ENCODE data around the gene ERMARD. TPM values are rescaled to one million over a fixed set of nuclear protein-coding genes. Genes with fewer than 3 reads are reported as not detected.
A peak's percentile ranks its signal among the peaks of the same experiment; 100 is the strongest.

ERMARD gene
- total RNA-seq, 4 donors from 2014 or later = 14.6 to 49.1 (median 20.4) TPM

- Histone ChIP-seq H3K4me3 (no peak overlapping the region), H3K27me3 (no peaks in the 10 kb centered on the region), H3K27ac (no peak overlapping the region), H3K4me1 (no peaks in the 10 kb centered on the region), H3K36me3 (peaks cover 37% of the 10 kb centered on the region), H3K9me3 (no peaks in the 10 kb centered on the region)
- 82% methylated on average over 9 of the region's 23 CpGs for WGBS
- peak in 1 of 2 donors; percentile 53 for DNase-seq (ENCODE audit: low spot score in 2 of 2)
- TF ChIP-seq POLR2A (IDR thresholded peaks at IDR 0.05) (no peak), POLR2AphosphoS5 (IDR thresholded peaks at IDR 0.05) (no peak), EP300 (IDR thresholded peaks at IDR 0.05) (no peak), CTCF (IDR thresholded peaks at IDR 0.05) (no peak)
Observed at GRCh38 chr6:169783971-169784820, 32.8 kb downstream of the ERMARD start.

- TF ChIP-seq EP300 (IDR thresholded peaks at IDR 0.05) (no peak), POLR2A (IDR thresholded peaks at IDR 0.05) (no peak), POLR2AphosphoS5 (IDR thresholded peaks at IDR 0.05) (no peak), CTCF (IDR thresholded peaks at IDR 0.05) (no peak)
- 91% methylated on average over 12 of the region's 12 CpGs for WGBS
- no peaks in the 10 kb centered on the region for H3K9me3 ChIP-seq
- H3K27ac ChIP-seq = no peak overlapping the region
- no peaks in the 10 kb centered on the region for H3K27me3 ChIP-seq
- DNase-seq (ENCODE audit: low spot score in 2 of 2) = peak in 1 of 2 donors; percentile 60
- no peak overlapping the region for H3K4me3 ChIP-seq
- peaks cover 30% of the 10 kb centered on the region for H3K36me3 ChIP-seq
- H3K4me1 ChIP-seq = peaks cover 4% of the 10 kb centered on the region
Observed at GRCh38 chr6:169784821-169785340, 33.5 kb downstream of the ERMARD start.

- peaks cover 23% of the 10 kb centered on the region for H3K36me3 ChIP-seq
- H3K4me3 ChIP-seq = no peak overlapping the region
- no peak for TF ChIP-seq EP300 (IDR thresholded peaks at IDR 0.05)
- TF ChIP-seq CTCF (IDR thresholded peaks at IDR 0.05) = no peak
- no peak for TF ChIP-seq POLR2A (IDR thresholded peaks at IDR 0.05)
- TF ChIP-seq POLR2AphosphoS5 (IDR thresholded peaks at IDR 0.05) = no peak
- no peaks in the 10 kb centered on the region for H3K9me3 ChIP-seq
- no peak overlapping the region for H3K27ac ChIP-seq
- peak in 1 of 2 donors; percentile 40 for DNase-seq (ENCODE audit: low spot score in 2 of 2)
- H3K4me1 ChIP-seq = peaks cover 11% of the 10 kb centered on the region
- 84% methylated on average over 7 of the region's 9 CpGs for WGBS
- no peaks in the 10 kb centered on the region for H3K27me3 ChIP-seq
Observed at GRCh38 chr6:169785566-169785965, 34.1 kb downstream of the ERMARD start.

- H3K27me3 ChIP-seq = no peaks in the 10 kb centered on the region
- H3K27ac ChIP-seq = no peak overlapping the region
- no peak overlapping the region for H3K4me3 ChIP-seq
- 83% methylated on average over 4 of the region's 5 CpGs for whole genome bisulfite sequencing
- no peaks in the 10 kb centered on the region for H3K9me3 ChIP-seq
- TF ChIP-seq POLR2A (IDR thresholded peaks at IDR 0.05) = no peak
- TF ChIP-seq CTCF (IDR thresholded peaks at IDR 0.05) = no peak
- TF ChIP-seq EP300 (IDR thresholded peaks at IDR 0.05) = no peak
- TF ChIP-seq POLR2AphosphoS5 (IDR thresholded peaks at IDR 0.05) = no peak
- no peak for DNase-seq (ENCODE audit: low spot score in 2 of 2)
- peaks cover 19% of the 10 kb centered on the region for H3K4me1 ChIP-seq
- H3K36me3 ChIP-seq = peaks cover 16% of the 10 kb centered on the region
Observed at GRCh38 chr6:169786349-169786748, 34.9 kb downstream of the ERMARD start.

GRCh38 chr6:169787797-169788196 is 36.4 kb downstream of the ERMARD start:
- Histone ChIP-seq H3K9me3 (no peaks in the 10 kb centered on the region), H3K4me3 (no peak overlapping the region), H3K36me3 (peaks cover 12% of the 10 kb centered on the region), H3K27ac (no peak overlapping the region), H3K27me3 (no peaks in the 10 kb centered on the region), H3K4me1 (peaks cover 21% of the 10 kb centered on the region)
- 77% methylated on average over 7 of the region's 7 CpGs for WGBS
- peak; percentile 3 to 27 for DNase-seq (ENCODE audit: low spot score in 2 of 2)
- TF ChIP-seq POLR2A (IDR thresholded peaks at IDR 0.05) (no peak), CTCF (IDR thresholded peaks at IDR 0.05) (no peak), EP300 (IDR thresholded peaks at IDR 0.05) (no peak), POLR2AphosphoS5 (IDR thresholded peaks at IDR 0.05) (no peak)
